ENCODE results near the gene ADD3.

The ADD3 gene

GRCh38 chr10:110142965-110143364, 135.2 kb downstream of the ADD3 start:
- in situ Hi-C loops (cut with MboI; ENCODE audit: low sequenced_read_pairs), result no loop called here

GRCh38 chr10:110144507-110144906, 136.7 kb downstream of the ADD3 start:
- in situ Hi-C loops (cut with MboI; ENCODE audit: low sequenced_read_pairs), result no loop called here

DNA sequence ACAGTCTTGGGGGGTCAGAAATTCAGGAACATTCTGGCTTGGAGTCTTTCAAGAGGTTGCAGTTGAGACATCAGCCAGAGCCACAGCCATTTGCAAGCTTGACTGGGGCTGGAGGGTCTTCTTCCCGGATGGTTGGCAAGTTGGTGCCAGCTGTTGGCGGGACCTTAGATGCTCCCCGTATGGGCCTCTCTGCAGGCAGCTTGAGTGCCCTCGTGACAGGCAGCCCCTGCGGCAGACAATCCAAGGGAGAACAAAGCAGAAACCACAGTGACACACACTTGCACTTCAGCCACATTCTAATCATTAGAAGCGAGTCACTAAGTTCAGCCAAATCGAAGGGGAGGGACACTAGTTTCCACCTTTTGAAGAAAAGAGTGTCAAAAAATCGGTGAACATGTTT, 140.2 kb downstream of the ADD3 start:
- in situ Hi-C loops (cut with MboI; ENCODE audit: low sequenced_read_pairs), result no loop called here

DNA sequence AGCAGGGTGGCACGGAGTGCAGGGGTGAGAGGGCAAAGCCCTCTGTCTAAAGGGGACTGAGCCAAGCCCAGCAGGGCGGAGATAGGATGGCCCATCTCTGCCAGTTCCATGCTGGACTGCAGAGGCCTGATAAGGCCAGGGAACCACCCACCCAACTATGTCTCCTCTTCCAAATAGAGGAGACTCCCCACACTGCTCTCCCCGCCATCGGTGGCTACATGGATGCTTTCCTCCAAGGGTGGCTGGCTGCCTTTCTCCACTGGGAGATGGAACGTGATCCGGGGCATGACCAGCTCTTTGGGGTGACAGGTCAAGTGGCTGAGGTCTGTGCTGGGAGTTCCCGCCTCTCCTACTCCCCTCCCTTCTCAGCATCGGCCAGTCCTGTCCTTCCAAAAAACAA, 141.5 kb downstream of the ADD3 start:
- in situ Hi-C loops (cut with MboI; ENCODE audit: low sequenced_read_pairs), result no loop called here

GRCh38 chr10:110150046-110150445, 142.3 kb downstream of the ADD3 start:
- in situ Hi-C loops (cut with MboI; ENCODE audit: low sequenced_read_pairs), result no loop called here

DNA sequence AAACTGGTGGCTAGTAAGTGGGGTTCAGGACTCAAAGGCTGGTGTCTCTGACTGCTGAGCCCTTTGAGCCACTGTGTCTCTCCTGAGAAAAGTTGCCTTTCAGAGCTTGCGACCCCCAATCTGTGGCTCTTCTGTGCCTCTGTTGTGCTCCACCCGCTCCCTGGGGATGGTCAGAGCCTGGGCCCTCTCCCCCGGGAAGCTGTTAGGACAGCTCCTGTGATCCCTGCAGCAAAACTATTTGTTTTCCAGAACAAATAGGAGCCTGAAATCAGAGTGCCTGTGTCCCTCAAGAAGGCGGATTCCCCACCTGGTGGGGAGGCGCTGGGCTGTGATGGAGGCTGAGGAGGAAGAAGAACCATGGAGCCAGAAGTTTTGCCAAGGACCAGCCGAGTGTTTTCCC, 143.2 kb downstream of the ADD3 start:
- in situ Hi-C loops (cut with MboI; ENCODE audit: low sequenced_read_pairs), result no loop called here

DNA sequence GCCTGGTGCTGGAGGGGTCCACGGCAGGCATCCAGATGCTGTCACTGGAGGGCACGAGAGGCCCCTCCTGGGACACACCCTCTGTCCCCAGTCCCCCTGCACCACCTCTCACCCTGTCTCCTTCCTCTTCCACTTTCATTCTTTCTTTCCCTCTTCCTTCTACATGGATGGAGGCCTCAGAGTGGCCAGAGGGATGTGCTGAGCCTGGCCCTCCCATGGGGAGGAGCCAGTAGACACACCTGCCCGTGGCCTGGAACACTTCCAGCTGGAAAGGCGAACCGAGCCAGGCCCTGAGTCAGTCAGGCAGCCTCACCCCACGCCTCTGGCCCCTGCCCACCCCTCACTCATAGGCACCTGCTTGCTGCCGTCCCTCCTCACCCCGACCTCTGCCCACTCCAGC, 143.7 kb downstream of the ADD3 start:
- in situ Hi-C loops (cut with MboI; ENCODE audit: low sequenced_read_pairs), result no loop called here

- in situ Hi-C loops (cut with MboI; ENCODE audit: low sequenced_read_pairs), result no loop called here
These were observed 144.2 kb downstream of the ADD3 start for GRCh38 chr10:110151971-110152370.

DNA sequence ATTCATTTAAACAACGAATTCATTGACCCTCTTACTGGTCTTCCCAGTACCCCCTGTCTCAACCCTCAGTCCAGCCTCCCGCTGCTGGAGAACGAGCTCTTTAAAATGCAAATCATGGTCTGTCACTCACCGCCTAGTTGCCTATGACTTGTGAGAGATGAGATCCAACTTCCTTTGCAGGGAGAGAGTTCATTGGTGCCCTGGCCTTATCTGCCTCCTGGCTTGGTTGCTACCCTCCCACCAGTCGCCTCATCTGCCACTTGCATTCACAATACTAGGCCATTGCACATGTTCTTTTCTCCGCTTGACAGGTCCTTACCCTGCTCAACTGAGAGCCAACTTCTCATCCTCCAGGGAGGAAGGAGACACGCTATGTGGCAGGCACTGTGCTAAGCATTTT, 145.6 kb downstream of the ADD3 start:
- in situ Hi-C loops (cut with MboI; ENCODE audit: low sequenced_read_pairs), result no loop called here

GRCh38 chr10:110156046-110156445, 148.3 kb downstream of the ADD3 start:
- in situ Hi-C loops (cut with MboI; ENCODE audit: low sequenced_read_pairs), result no loop called here

- in situ Hi-C loops (cut with MboI; ENCODE audit: low sequenced_read_pairs), result no loop called here
These were observed 150.5 kb downstream of the ADD3 start for GRCh38 chr10:110158051-110159005.

DNA sequence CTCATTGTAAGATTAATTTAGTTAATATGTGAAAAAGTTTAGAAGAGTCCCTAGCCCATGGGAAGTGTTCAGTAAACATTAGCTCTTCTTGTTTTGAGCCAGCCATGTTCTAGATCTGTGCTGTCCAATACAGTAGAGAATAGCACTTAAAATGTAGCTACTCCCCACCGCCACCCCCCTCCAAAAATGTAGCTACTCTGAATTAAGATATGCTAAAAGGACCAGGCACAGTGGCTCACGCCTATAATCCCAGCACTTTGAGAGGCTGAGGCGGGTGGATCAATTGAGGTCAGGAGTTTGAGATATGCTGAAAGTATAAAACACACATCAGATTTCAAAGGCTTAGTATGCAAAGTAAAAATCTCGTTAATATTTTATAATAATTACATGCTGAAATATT, 152.3 kb downstream of the ADD3 start:
- in situ Hi-C loops (cut with MboI; ENCODE audit: low sequenced_read_pairs), result no loop called here

- in situ Hi-C loops (cut with MboI; ENCODE audit: low sequenced_read_pairs), result no loop called here
These were observed 152.7 kb downstream of the ADD3 start for GRCh38 chr10:110160522-110160921.

DNA sequence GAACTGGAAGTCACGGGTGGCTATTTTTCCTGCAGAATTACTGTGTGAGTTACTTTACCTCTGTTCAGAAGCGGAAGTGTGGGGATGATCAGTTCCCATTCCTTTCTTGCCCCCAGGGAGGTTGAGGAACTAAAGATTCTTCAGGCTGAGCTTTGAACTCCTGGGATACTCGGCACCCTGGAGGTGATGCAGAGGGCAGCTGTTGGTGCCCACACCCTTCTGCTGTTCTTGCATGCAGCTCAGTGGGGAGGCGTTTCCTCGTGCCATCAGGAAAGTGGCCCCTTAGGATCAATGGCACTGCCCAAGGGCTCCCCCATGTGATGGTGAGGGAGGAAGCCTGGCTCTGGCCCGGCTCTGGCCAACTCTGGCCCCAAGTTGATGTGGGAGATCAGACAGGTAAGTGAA, 155.0 kb downstream of the ADD3 start:
- in situ Hi-C loops (cut with MboI; ENCODE audit: low sequenced_read_pairs), result no loop called here

- in situ Hi-C loops (cut with MboI; ENCODE audit: low sequenced_read_pairs), result no loop called here
These were observed 155.5 kb downstream of the ADD3 start for GRCh38 chr10:110163192-110163773.

GRCh38 chr10:110163841-110164240, 156.1 kb downstream of the ADD3 start:
- in situ Hi-C loops (cut with MboI; ENCODE audit: low sequenced_read_pairs), result no loop called here

- in situ Hi-C loops (cut with MboI; ENCODE audit: low sequenced_read_pairs), result no loop called here
These were observed 157.5 kb downstream of the ADD3 start for GRCh38 chr10:110165239-110165638.

DNA sequence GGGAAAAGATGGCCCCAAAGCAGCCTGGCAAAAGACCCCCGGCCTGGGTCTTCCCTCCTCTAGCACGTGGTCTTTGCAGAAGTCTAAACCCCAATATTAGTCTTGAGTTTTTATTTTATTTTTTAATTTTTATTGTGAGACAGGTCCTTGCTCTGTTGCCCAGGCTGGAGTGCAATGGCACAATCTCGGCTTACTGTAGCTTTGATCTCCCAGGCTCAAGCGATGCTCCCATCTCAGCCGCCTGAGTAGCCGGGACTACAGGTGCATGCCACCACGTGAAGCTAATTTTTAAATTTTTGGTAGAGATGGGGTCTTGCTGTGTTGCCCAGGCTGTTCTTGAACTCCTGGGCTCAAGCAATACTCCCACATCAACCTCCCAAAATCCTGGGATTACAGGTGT, 159.4 kb downstream of the ADD3 start:
- in situ Hi-C loops (cut with MboI; ENCODE audit: low sequenced_read_pairs), result no loop called here

DNA sequence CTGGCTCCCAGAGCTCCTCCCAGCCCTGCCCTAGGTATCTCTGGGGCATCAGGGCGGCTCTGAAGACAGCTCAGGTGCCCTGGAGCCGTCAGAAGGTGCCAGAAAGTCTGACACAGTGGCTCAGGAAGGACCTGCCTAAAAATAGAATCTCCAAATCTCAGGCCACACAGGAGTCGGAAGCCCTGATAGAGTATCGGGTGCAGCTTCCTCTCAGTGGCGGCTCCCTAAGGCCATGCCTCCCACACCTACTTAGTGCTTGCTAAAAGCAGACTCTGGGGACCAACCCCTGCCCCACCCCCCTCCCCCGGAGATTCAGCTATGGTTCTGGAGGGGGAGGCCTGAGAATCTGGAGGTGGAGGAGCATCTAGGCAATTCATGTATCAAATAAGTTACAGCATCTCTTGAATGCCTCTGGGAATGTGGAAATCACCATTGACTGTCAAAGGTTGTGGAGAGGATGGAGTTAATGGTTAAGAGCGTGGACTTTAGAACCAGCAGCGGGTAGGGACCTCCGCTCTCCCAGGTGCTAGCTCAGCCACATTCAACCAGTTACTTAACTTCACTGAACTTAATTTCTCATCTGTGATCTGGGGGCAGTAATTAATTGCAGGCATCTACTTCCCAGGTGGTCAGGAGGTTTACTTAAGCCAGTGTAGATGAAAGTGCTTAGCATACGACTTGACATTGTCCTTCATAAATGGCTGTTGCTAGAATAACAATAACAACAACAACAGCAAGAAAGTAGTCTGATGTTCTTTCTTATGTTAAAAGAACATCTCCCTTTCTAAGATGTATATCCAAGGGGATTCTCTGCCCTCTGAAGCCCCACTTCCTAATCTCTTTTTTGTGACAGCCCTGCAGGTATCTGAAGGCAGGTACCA, 161.1 kb downstream of the ADD3 start:
- in situ Hi-C loops (cut with MboI; ENCODE audit: low sequenced_read_pairs), result no loop called here

DNA sequence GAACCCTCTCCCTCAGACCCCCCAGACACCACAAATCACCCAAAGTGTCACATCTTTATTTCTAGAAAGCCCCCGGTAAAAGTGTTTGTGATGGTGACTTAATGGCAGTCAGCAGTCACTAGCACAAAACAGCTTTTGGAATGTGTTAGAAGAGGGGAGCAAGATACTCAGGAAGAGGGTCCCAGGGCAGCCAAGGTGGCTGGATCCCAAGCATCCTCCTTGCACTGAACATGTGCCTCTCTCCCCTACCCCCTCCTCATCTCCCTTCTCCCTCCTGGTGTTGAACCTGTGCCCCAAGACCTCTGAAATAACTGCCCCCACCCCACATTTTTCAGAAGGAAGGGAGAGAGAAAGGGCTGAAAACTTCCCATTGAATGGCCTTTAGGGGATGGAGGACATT, 161.8 kb downstream of the ADD3 start:
- in situ Hi-C loops (cut with MboI; ENCODE audit: low sequenced_read_pairs), result no loop called here

DNA sequence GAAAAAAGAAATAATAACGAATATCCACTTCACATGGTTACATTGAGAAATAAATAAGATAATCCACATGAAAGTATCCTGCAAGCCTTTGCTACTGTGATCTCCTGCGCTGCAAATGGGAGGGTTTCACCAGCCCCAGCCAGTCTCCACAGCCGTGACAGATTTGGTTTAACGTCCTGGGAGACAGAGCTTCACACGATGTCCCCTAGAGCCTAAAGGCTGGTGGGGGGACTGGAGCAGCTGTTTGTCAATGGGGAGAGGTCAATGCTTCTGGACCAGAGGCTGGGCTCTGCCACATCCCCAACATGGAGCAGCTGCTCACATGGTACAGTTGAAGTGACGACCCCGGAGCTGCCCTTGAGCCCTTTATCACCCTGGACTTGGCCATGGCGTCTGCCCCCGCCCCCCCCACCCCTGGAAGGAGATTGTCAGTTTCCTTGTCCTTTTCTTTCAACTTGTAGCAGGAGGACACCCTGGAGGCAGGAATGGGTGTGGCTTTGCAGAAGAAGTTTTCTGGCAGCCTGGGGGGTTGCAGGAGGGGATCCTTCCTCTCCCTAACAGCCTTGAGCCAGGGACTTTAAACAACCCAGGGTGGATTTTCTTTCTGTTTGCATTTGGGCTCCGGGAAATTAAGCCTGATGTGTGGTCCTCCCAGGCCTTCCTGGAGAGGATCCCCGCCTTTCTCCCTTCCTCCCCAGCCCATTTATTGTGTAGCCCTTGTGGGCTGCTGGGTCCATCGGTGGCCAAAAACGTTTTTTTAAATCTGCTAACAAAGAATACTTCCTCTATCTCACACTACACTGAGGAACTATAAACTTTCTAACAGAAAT, 162.6 kb downstream of the ADD3 start:
- in situ Hi-C loops (cut with MboI; ENCODE audit: low sequenced_read_pairs), result no loop called here

Measured in HL-60/S4 (cell line).